HepG2 (cell line): Measurements from ENCODE around the gene GRB7. TPM values are rescaled to one million over a fixed set of nuclear protein-coding genes. Genes with fewer than 3 reads are reported as not detected.

Experiments used
- ATAC-seq: fragments of 200-7000 bp; cut with Tn5 transposase; 3 replicates; pipeline ENCODE4 v1.9.1; 2020; ENCODE audit warnings: mild to moderate bottlenecking, moderate library complexity
- BruUV-seq: library from RNA; stranded (reverse); fragments of 400-500 nt; replicated peaks from 2 replicates; lab custom pipeline; 2021; lab: Mats Ljungman, UMichigan
- CTCF ChIA-PET: fragments of 300-600 bp; formaldehyde crosslinking; extraction: SDS; loops from one replicate; lab custom pipeline; 2021; ENCODE audit warnings: low total read pairs, inconsistent platforms, low intra/inter-chr PET ratio; lab: Yijun Ruan, JAX
- POLR2A ChIA-PET: fragments of 350-600 bp; sonication (Branson Sonifier 250); formaldehyde crosslinking; loops from one replicate; lab custom pipeline; 2020; ENCODE audit warnings: antibody characterized with exemption, inconsistent platforms; lab: Yijun Ruan, JAX
- DNase-seq: peaks from one replicate; pipeline ENCODE4 v3.0.0-alpha.2; 2015; ENCODE audit warnings: low spot score
- FAIRE-seq: peaks from 3 replicates; lab custom pipeline; 2011; peaks lifted over from hg19 to GRCh38; lab: Jason Lieb, UNC
- H2AFZ ChIP-seq: one replicate; pipeline ENCODE4 v1.6.1; 2011; ENCODE audit warnings: low read length, inconsistent platforms
- H3K27ac ChIP-seq: fragments of 300-600 bp; 3 replicates; pipeline ENCODE4 v1.8.0; 2011; ENCODE audit warnings: mixed run types, mild to moderate bottlenecking, mixed read lengths, low read length, inconsistent platforms; ENCODE audit not compliant: insufficient read depth; ENCODE audit errors: extremely low read length
- H3K27me3 ChIP-seq, 2 experiments: fragments of 200-600 bp in 1 of 2; 2 replicates in 1 of 2; 3 replicates in 1 of 2; pipeline versions ENCODE4 v1.6.0 to v1.8.0; 2011; ENCODE audit warnings: low read length in 2 of 2, mild to moderate bottlenecking in 2 of 2, moderate library complexity in 2 of 2, inconsistent platforms in 1 of 2; ENCODE audit not compliant: insufficient read depth in 2 of 2, control insufficient read depth in 1 of 2
- H3K36me3 ChIP-seq, 2 experiments: fragments of 200-600 bp in 1 of 2; replicated peaks in 1 of 2; 2 replicates in 1 of 2; 3 replicates in 1 of 2; pipeline versions ENCODE4 v1.5.1 to v1.8.0; 2011; ENCODE audit warnings: low read length in 2 of 2, inconsistent platforms in 1 of 2; ENCODE audit not compliant: insufficient read depth in 2 of 2, control insufficient read depth in 1 of 2
- H3K4me1 ChIP-seq: 2 replicates; pipeline ENCODE4 v1.5.1; 2012; ENCODE audit warnings: low read length, inconsistent platforms; ENCODE audit not compliant: insufficient read depth
- H3K4me2 ChIP-seq: 2 replicates; pipeline ENCODE4 v1.6.0; 2011; ENCODE audit warnings: low read depth, low read length, inconsistent platforms
- H3K4me3 ChIP-seq, 3 experiments: fragments of 200-600 bp in 1 of 3; sonication (generic), shearing (Covaris generic) in 1 of 3; replicated peaks in 1 of 3; 2 replicates each; pipeline ENCODE4 v1.5.1; 2011 to 2016; ENCODE audit warnings: low read length in 3 of 3, inconsistent platforms in 2 of 3, low read depth in 2 of 3, mild to moderate bottlenecking in 2 of 3, control low read depth in 1 of 3, mixed read lengths in 1 of 3; ENCODE audit not compliant: insufficient read depth in 1 of 3
- H3K79me2 ChIP-seq: one replicate; pipeline ENCODE4 v1.6.1; 2011; ENCODE audit warnings: low read length, inconsistent platforms; ENCODE audit not compliant: insufficient read depth
- H3K9ac ChIP-seq: 2 replicates; pipeline ENCODE4 v1.6.0; 2011; ENCODE audit warnings: mild to moderate bottlenecking, low read depth, low read length, inconsistent platforms; ENCODE audit not compliant: insufficient read depth
- H3K9me3 ChIP-seq: 2 replicates; pipeline ENCODE4 v1.5.1; 2012; ENCODE audit warnings: mild to moderate bottlenecking, low read length
- H4K20me1 ChIP-seq: 2 replicates; pipeline ENCODE4 v1.6.0; 2011; ENCODE audit warnings: inconsistent platforms, mild to moderate bottlenecking, low read length, moderate library complexity; ENCODE audit not compliant: insufficient read depth
- AGO2 ChIP-seq: fragments of 200-400 bp; formaldehyde crosslinking; optimal IDR thresholded peaks from 2 replicates; pipeline ENCODE3; 2017; ENCODE audit warnings: mild to moderate bottlenecking, low read depth, low read length, moderate library complexity
- BORCS8-MEF2B ChIP-seq: sonication (generic); formaldehyde crosslinking; IDR thresholded peaks from 2 replicates; pipeline ENCODE4 v1.8.0; 2022; ENCODE audit warnings: mild to moderate bottlenecking, missing genetic modification reagents
- HNRNPL ChIP-seq: fragments of 200-400 bp; formaldehyde crosslinking; IDR thresholded peaks from 2 replicates; pipeline ENCODE4 v1.6.1; 2017; ENCODE audit warnings: mild to moderate bottlenecking, low read depth, low read length
- MAZ ChIP-seq, 2 experiments: sonication (generic) in 1 of 2; formaldehyde crosslinking in 1 of 2; IDR thresholded peaks; 2 replicates each; pipeline versions ENCODE4 v1.5.0 to v1.6.1; 2012 to 2020; ENCODE audit warnings: low read depth in 2 of 2, mild to moderate bottlenecking in 2 of 2, borderline replicate concordance in 1 of 2, improper control_type of control experiment in 1 of 2, low read length in 1 of 2, missing genetic modification reagents in 1 of 2, moderate library complexity in 1 of 2
- NBN ChIP-seq: fragments of 450-650 bp; conservative IDR thresholded peaks from 2 replicates; pipeline ENCODE4 v1.6.1; 2017
- SCMH1 ChIP-seq: sonication (generic); formaldehyde crosslinking; IDR thresholded peaks from 2 replicates; pipeline ENCODE4 v1.9.0; 2021; ENCODE audit warnings: missing genetic modification reagents, mild to moderate bottlenecking, borderline replicate concordance
- XBP1 ChIP-seq: sonication (generic); formaldehyde crosslinking; IDR thresholded peaks from 2 replicates; pipeline ENCODE4 v1.5.0; 2020; ENCODE audit warnings: missing genetic modification reagents
- ZBTB20 ChIP-seq: sonication (generic); formaldehyde crosslinking; IDR thresholded peaks from 2 replicates; pipeline ENCODE4 v1.8.1; 2023; ENCODE audit warnings: missing genetic modification reagents, low read depth, mild to moderate bottlenecking, borderline replicate concordance
- ZBTB33 ChIP-seq: sonication (generic); formaldehyde crosslinking; IDR thresholded peaks from 2 replicates; pipeline ENCODE4 v1.4.0; 2020; ENCODE audit warnings: missing genetic modification reagents
- ZNF121 ChIP-seq: sonication (generic); formaldehyde crosslinking; IDR thresholded peaks from 2 replicates; pipeline ENCODE4 v1.5.0; 2020; ENCODE audit warnings: mild to moderate bottlenecking, missing genetic modification reagents
- WGBS: methylation state at CpG from one replicate; pipeline ENCODE4 v1.1.6; 2017; ENCODE audit warnings: low lambda C conversion rate; 5-methylcytosine and 5-hydroxymethylcytosine counted together
- in situ Hi-C: cut with HindIII; loops from 2 replicates; pipeline ENCODE4 v1.10.0; 2017; ENCODE audit warnings: low pct_unique_long_range_greater_than_20kb; ENCODE audit not compliant: extremely low pct_ligation_motif_present
- intact Hi-C: fragments of 100-400 bp; cut with micrococcal nuclease; formaldehyde crosslinking; loops from one replicate; pipeline ENCODE4 v1.10.0; 2022; ENCODE audit not compliant: unreplicated experiment
- polyA plus RNA-seq, 8 experiments: library from polyadenylated mRNA; depleted of rRNA in 3 of 8; stranded (reverse) in 7 of 8; unstranded in 1 of 8; fragments of >200 nt; fragmentation: Illumina TruSeq in 4 of 8; extraction: Trizol in 4 of 8; gene quantifications; 2 replicates each; pipeline versions ENCODE4 v1.2.1 to v1.2.3, GENCODE V29; 2011 to 2016; ENCODE audit warnings: low read depth in 4 of 8, missing spikeins in 1 of 8, mixed read lengths in 1 of 8; ENCODE audit not compliant: insufficient read depth in 1 of 8
- total RNA-seq, 5 experiments: library from RNA; depleted of rRNA; stranded (reverse); fragments of >200 nt; fragmentation: Illumina TruSeq; extraction: Trizol; gene quantifications; 2 replicates each; pipeline ENCODE4 v1.2.3, GENCODE V29; 2016; ENCODE audit warnings: low read depth in 1 of 5
- TF ChIP-seq, protein P1 (sequence below): sonication (generic); formaldehyde crosslinking; IDR thresholded peaks from 2 replicates; pipeline ENCODE4 v1.8.0; 2022; ENCODE audit warnings: low read depth, missing genetic modification reagents
- TF ChIP-seq, protein P2 (sequence below): sonication (generic); formaldehyde crosslinking; IDR thresholded peaks from 2 replicates; pipeline ENCODE4 v1.8.0; 2022; ENCODE audit warnings: mild to moderate bottlenecking, missing genetic modification reagents, moderate library complexity

Gene GRB7
- total and polyA plus RNA-seq, 2 of the 13 experiments (the other 11 are each of a cell fraction or from before 2014, with no cell fraction given) = 60.2 to 77.7 TPM

DNA sequence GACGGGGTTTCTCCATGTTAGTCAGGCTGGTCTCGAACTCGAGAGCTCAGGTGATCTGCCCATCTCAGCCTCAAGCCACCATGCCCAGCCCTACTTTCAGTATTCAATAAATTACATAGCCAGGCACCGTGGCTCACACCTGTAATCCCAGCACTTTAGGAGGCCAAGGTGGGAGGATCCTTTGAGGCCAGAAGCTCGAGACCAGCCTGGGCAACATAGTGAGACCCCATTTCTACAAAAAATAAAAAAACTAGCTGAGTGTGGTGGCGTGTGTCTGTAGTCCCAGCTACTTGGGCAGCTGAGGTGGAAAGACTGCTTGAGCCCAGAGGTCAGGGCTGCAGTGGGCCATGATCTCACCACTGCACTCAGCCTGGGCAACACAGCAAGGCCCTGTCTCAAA is 15.6 kb upstream of the GRB7 start:
- no peak overlapping the region for H2AFZ ChIP-seq
- ChIA-PET CTCF (no interaction called here), POLR2A (interaction anchor here (1.2 to 1.5 kb wide), 2 partner anchors 19 to 28 kb away, joined by 3 to 7 read pairs; no protein-coding TSS in a partner anchor)
- DNase-seq (no peak), FAIRE-seq (no peak), ATAC-seq (no peak)
- no peaks in the 10 kb centered on the region for H3K27me3 ChIP-seq
- H3K9me3 ChIP-seq = no peaks in the 10 kb centered on the region
- H3K9ac ChIP-seq = no peak overlapping the region
- in situ Hi-C loops (no loop called here), intact Hi-C loops (no loop called here)
- peak; percentile 84 for TF ChIP-seq ZNF121 (CRISPR knock-in tag)
- TF ChIP-seq XBP1 (CRISPR knock-in tag) = no peak
- 95% methylated on average over 6 of the region's 6 CpGs for WGBS
- H3K79me2 ChIP-seq = no peaks in the 10 kb centered on the region
- H3K4me2 ChIP-seq = no peak overlapping the region
- H3K4me1 ChIP-seq = no peaks in the 10 kb centered on the region
- no peak overlapping the region for H3K27ac ChIP-seq
- no peak overlapping the region for H3K4me3 ChIP-seq
- BruUV-seq = no TSS peak
- H4K20me1 ChIP-seq = no peaks in the 10 kb centered on the region
- peaks cover 20 to 66% of the 10 kb centered on the region in 2 experiments for H3K36me3 ChIP-seq

DNA sequence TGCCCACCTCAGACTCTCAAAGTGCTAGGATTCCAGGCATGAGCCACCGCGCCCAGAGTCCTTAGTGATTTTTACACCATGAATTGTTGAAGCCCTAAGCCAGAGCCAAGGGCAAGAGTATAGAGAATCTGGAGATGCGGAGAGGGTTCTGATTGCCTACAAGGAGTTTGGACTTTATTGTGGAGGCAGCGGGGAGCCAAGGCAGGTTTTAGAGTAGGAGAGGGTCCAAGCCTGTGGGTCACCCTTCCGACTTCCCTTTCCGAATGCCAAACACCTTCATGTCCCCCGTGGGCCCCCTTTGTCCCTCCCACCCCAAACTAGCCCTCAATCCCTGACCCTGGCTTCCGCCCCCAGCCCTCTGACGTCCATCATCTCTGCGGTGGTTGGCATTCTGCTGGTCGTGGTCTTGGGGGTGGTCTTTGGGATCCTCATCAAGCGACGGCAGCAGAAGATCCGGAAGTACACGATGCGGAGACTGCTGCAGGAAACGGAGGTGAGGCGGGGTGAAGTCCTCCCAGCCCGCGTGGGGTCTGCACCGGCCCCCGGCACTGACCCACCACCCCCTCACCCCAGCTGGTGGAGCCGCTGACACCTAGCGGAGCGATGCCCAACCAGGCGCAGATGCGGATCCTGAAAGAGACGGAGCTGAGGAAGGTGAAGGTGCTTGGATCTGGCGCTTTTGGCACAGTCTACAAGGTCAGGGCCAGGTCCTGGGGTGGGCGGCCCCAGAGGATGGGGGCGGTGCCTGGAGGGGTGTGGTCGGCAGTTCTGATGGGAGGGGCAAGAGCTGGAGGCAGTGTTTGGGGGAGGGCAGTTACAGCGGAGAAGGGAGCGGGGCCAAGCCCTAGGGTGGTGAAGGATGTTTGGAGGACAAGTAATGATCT is 14.5 kb upstream of the GRB7 start:
- WGBS = 95% methylated on average over 34 of the region's 34 CpGs
- in situ Hi-C loops = no loop called here
- Histone ChIP-seq H3K4me2 (no peak overlapping the region), H3K27me3 (no peaks in the 10 kb centered on the region), H3K4me3 (no peak overlapping the region), H3K79me2 (no peaks in the 10 kb centered on the region), H2AFZ (no peak overlapping the region), H3K36me3 (peaks cover 22 to 67% of the 10 kb centered on the region in 2 experiments), H3K9ac (no peak overlapping the region), H4K20me1 (no peaks in the 10 kb centered on the region), H3K27ac (no peak overlapping the region), H3K4me1 (no peaks in the 10 kb centered on the region), H3K9me3 (no peaks in the 10 kb centered on the region)
- no TSS peak for BruUV-seq
- POLR2A ChIA-PET = interaction anchor here (1.0 to 1.7 kb wide), 4 partner anchors 20 to 35 kb away, joined by 3 to 5 read pairs (median 3); partner anchors contain the start of gene PGAP3
- intact Hi-C loops = no loop called here
- ATAC-seq (no peak), FAIRE-seq (no peak), DNase-seq (no peak)
- CTCF ChIA-PET = no interaction called here
- peak; percentile 87 for TF ChIP-seq AGO2
- TF ChIP-seq BORCS8-MEF2B = 0 out of 2 replicates have a peak, but pooled peaks have one; percentile 37
- no peak for TF ChIP-seq HNRNPL
- no peak for TF ChIP-seq MAZ (IDR thresholded peaks at IDR 0.05; ENCODE audit: borderline replicate concordance, low read depth, low read length)
- TF ChIP-seq MAZ (CRISPR knock-in tag; IDR thresholded peaks at IDR 0.05; ENCODE audit: low read depth) = no peak
- TF ChIP-seq ZBTB33 (CRISPR knock-in tag) = 0 out of 2 replicates have a peak, but pooled peaks have one; percentile 7
- TF ChIP-seq, protein P1, sequence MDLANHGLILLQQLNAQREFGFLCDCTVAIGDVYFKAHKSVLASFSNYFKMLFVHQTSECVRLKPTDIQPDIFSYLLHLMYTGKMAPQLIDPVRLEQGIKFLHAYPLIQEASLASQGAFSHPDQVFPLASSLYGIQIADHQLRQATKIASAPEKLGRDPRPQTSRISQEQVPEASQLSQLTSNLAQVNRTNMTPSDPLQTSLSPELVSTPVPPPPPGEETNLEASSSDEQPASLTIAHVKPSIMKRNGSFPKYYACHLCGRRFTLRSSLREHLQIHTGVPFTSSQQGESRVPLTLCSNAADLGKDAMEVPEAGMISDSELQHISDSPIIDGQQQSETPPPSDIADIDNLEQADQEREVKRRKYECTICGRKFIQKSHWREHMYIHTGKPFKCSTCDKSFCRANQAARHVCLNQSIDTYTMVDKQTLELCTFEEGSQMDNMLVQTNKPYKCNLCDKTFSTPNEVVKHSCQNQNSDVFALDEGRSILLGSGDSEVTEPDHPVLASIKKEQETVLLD = no peak
- TF ChIP-seq, protein P2, sequence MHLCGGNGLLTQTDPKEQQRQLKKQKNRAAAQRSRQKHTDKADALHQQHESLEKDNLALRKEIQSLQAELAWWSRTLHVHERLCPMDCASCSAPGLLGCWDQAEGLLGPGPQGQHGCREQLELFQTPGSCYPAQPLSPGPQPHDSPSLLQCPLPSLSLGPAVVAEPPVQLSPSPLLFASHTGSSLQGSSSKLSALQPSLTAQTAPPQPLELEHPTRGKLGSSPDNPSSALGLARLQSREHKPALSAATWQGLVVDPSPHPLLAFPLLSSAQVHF (CRISPR knock-in tag) = no peak
- no peak for TF ChIP-seq NBN
- TF ChIP-seq SCMH1 (CRISPR knock-in tag) = no peak
- no peak for TF ChIP-seq ZBTB20 (CRISPR knock-in tag)
